HUES6 (cell line): ENCODE data around the gene HOXD10.

ENCODE experiments used
- H3K27ac ChIP-seq: 2 replicates; pipeline ENCODE4 v1.7.0; 2013; ENCODE audit warnings: low read depth, mild to moderate bottlenecking, low read length, inconsistent platforms
- H3K27me3 ChIP-seq: 2 replicates; pipeline ENCODE4 v1.6.1; 2013; ENCODE audit warnings: low read length; ENCODE audit not compliant: control insufficient read depth, insufficient read depth
- H3K36me3 ChIP-seq: 2 replicates; pipeline ENCODE4 v1.6.1; 2013; ENCODE audit warnings: low read length; ENCODE audit not compliant: control insufficient read depth, insufficient read depth
- H3K4me1 ChIP-seq: 2 replicates; pipeline ENCODE4 v1.6.1; 2013; ENCODE audit warnings: low read length; ENCODE audit not compliant: control insufficient read depth, insufficient read depth
- H3K4me3 ChIP-seq: 2 replicates; pipeline ENCODE4 v1.5.1; 2013; ENCODE audit warnings: low read depth, low read length
- H3K9ac ChIP-seq: one replicate; pipeline ENCODE4 v1.6.1; 2013; ENCODE audit warnings: mild to moderate bottlenecking, low read length
- H3K9me3 ChIP-seq: 2 replicates; pipeline ENCODE4 v1.6.1; 2013; ENCODE audit warnings: low read depth, low read length; ENCODE audit not compliant: control insufficient read depth, insufficient read depth

The HOXD10 gene

DNA sequence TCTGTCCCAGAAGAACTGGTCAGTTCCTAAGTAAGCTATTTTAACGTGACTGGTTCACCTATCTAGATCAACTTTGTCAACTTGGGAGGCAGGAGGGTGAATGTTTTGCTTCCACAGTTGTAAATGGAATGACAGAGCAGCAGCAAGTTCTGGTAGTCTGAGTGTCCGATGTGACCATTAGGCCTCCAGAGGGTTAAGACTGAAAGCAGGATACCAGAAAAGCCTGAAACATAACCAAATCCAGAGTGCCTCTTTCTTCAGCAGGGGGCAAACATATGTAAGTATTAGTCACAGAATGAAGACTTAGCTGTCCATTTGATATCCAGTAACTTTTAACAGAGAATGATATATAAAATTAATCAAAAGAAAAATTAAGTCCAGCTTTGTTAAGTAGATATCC, 49.7 kb downstream of the HOXD10 start:
- Histone ChIP-seq H3K27ac (no peak overlapping the region), H3K4me3 (no peak overlapping the region), H3K36me3 (no peaks in the 10 kb centered on the region), H3K9me3 (no peaks in the 10 kb centered on the region), H3K9ac (no peak overlapping the region), H3K27me3 (peaks cover 100% of the 10 kb centered on the region), H3K4me1 (peaks cover 29% of the 10 kb centered on the region)

- H3K27ac ChIP-seq: no peak overlapping the region
- no peak overlapping the region for H3K4me3 ChIP-seq
- no peaks in the 10 kb centered on the region for H3K36me3 ChIP-seq
- peaks cover 100% of the 10 kb centered on the region for H3K27me3 ChIP-seq
- no peaks in the 10 kb centered on the region for H3K9me3 ChIP-seq
- H3K9ac ChIP-seq: no peak overlapping the region
- peaks cover 35% of the 10 kb centered on the region for H3K4me1 ChIP-seq
These were observed 50.8 kb downstream of the HOXD10 start for GRCh38 chr2:176167398-176167797.

DNA sequence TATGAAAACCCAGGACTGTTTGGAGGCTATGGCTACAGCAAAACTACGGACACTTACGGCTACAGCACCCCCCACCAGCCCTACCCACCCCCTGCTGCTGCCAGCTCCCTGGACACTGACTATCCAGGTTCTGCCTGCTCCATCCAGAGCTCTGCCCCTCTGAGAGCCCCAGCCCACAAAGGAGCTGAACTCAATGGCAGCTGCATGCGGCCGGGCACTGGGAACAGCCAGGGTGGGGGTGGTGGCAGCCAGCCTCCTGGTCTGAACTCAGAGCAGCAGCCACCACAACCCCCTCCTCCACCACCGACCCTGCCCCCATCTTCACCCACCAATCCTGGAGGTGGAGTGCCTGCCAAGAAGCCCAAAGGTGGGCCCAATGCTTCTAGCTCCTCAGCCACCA, 52.6 kb downstream of the HOXD10 start:
- no peaks in the 10 kb centered on the region for H3K9me3 ChIP-seq
- H3K4me1 ChIP-seq: peaks cover 28% of the 10 kb centered on the region
- H3K9ac ChIP-seq: no peak overlapping the region
- no peak overlapping the region for H3K4me3 ChIP-seq
- peaks cover 100% of the 10 kb centered on the region for H3K27me3 ChIP-seq
- no peak overlapping the region for H3K27ac ChIP-seq
- no peaks in the 10 kb centered on the region for H3K36me3 ChIP-seq
